Esophagus (tissue), 2 donors: ENCODE results near the gene UBQLN1. TPM values are rescaled to one million over a fixed set of nuclear protein-coding genes. Genes with fewer than 3 reads are reported as not detected.

Source experiments
- H3K27ac ChIP-seq, 2 donors: one replicate each; pipeline ENCODE4 v1.5.1; 2013; ENCODE audit warnings: low read depth in 2 of 2, mild to moderate bottlenecking in 2 of 2, inconsistent platforms in 1 of 2, low read length in 1 of 2, moderate library complexity in 1 of 2
- H3K27me3 ChIP-seq, 2 donors: one replicate each; pipeline ENCODE4 v1.6.1; 2013; ENCODE audit warnings: low read length in 2 of 2, control low read depth in 1 of 2, mild to moderate bottlenecking in 1 of 2; ENCODE audit not compliant: insufficient read depth in 2 of 2, control insufficient read depth in 1 of 2
- H3K36me3 ChIP-seq, 2 donors: one replicate each; pipeline ENCODE4 v1.6.1; 2013; ENCODE audit warnings: low read length in 1 of 2; ENCODE audit not compliant: control insufficient read depth in 2 of 2, insufficient read depth in 2 of 2
- H3K4me1 ChIP-seq, 2 donors: one replicate each; pipeline ENCODE4 v1.6.1; 2013; ENCODE audit warnings: low read length in 1 of 2; ENCODE audit not compliant: control insufficient read depth in 2 of 2, insufficient read depth in 2 of 2
- H3K4me3 ChIP-seq, 2 donors: one replicate each; pipeline ENCODE4 v1.5.1; 2013; ENCODE audit warnings: low read length in 2 of 2, mild to moderate bottlenecking in 2 of 2, low read depth in 1 of 2, moderate library complexity in 1 of 2
- H3K9me3 ChIP-seq, 2 donors: one replicate each; pipeline ENCODE4 v1.6.1; 2013; ENCODE audit warnings: mild to moderate bottlenecking in 2 of 2, low read depth in 1 of 2, low read length in 1 of 2, moderate library complexity in 1 of 2; ENCODE audit not compliant: control insufficient read depth in 2 of 2, insufficient read depth in 1 of 2
- WGBS, 2 donors: extraction: QIAGEN DNeasy Blood & Tissue Kit; methylation state at CpG; one replicate each; pipeline ENCODE4 v1.1.7; 2013; 5-methylcytosine and 5-hydroxymethylcytosine counted together
- polyA plus RNA-seq, 2 donors: library from polyadenylated mRNA; stranded (reverse); fragments of 200-250 nt; gene quantifications; one replicate each; pipeline ENCODE4 v1.2.3, GENCODE V29; 2013
- donor health status: healthy with polysubstance abuse.
- donor health status: Bipolar disorder and iron deficiency.

Gene UBQLN1
- polyA plus RNA-seq, 2 donors, result 26.1 to 35.8 TPM

- Histone ChIP-seq H3K4me3 (no peak overlapping the region), H3K27me3 (no peaks in the 10 kb centered on the region), H3K4me1 (no peaks in the 10 kb centered on the region), H3K9me3 (no peaks in the 10 kb centered on the region), H3K36me3 (no peaks in the 10 kb centered on the region), H3K27ac (no peak overlapping the region)
- 59 to 61% methylated on average over 4 of the region's 4 CpGs for WGBS, 2 donors
Measured at GRCh38 chr9:83698976-83699585, 8.7 kb downstream of the UBQLN1 start.

- Histone ChIP-seq H3K4me1 (no peaks in the 10 kb centered on the region), H3K27me3 (no peaks in the 10 kb centered on the region), H3K36me3 (no peaks in the 10 kb centered on the region), H3K9me3 (no peaks in the 10 kb centered on the region), H3K27ac (no peak overlapping the region), H3K4me3 (no peak overlapping the region)
- WGBS, 2 donors, result 76 to 83% methylated on average over 3 of the region's 3 CpGs
Measured at GRCh38 chr9:83691492-83691891, 16.3 kb downstream of the UBQLN1 start.

GRCh38 chr9:83688921-83689320, 18.8 kb downstream of the UBQLN1 start:
- Histone ChIP-seq H3K4me1 (no peaks in the 10 kb centered on the region), H3K27me3 (no peaks in the 10 kb centered on the region), H3K4me3 (no peak overlapping the region), H3K27ac (no peak overlapping the region), H3K9me3 (no peaks in the 10 kb centered on the region), H3K36me3 (no peaks in the 10 kb centered on the region)
- 86% methylated on average over 3 of the region's 3 CpGs for WGBS, 2 donors

- WGBS, 2 donors, result 87 to 89% methylated on average over 2 of the region's 2 CpGs
- H3K27me3 ChIP-seq, result no peaks in the 10 kb centered on the region
- no peaks in the 10 kb centered on the region for H3K4me1 ChIP-seq
- no peaks in the 10 kb centered on the region for H3K9me3 ChIP-seq
- H3K36me3 ChIP-seq, result peaks cover 2 to 3% of the 10 kb centered on the region in 2 donors
- H3K27ac ChIP-seq, result no peak overlapping the region
- H3K4me3 ChIP-seq, result no peak overlapping the region
Measured at GRCh38 chr9:83681490-83681889, 26.3 kb downstream of the UBQLN1 start.

GRCh38 chr9:83680233-83680632, 27.5 kb downstream of the UBQLN1 start:
- Histone ChIP-seq H3K27me3 (no peaks in the 10 kb centered on the region), H3K4me3 (no peak overlapping the region), H3K9me3 (no peaks in the 10 kb centered on the region), H3K4me1 (no peaks in the 10 kb centered on the region), H3K36me3 (peaks cover 2 to 3% of the 10 kb centered on the region in 2 donors), H3K27ac (no peak overlapping the region)
- WGBS, 2 donors, result 88 to 96% methylated on average over 1 of the region's 1 CpG

- WGBS, 2 donors, result 91 to 95% methylated on average over 3 of the region's 3 CpGs
Measured at GRCh38 chr9:83677596-83677995, 30.2 kb downstream of the UBQLN1 start.

GRCh38 chr9:83675466-83675865, 32.3 kb downstream of the UBQLN1 start:
- Histone ChIP-seq H3K27ac (no peak overlapping the region), H3K36me3 (peaks cover 2 to 6% of the 10 kb centered on the region in 2 donors), H3K9me3 (no peaks in the 10 kb centered on the region), H3K4me3 (no peak overlapping the region), H3K27me3 (no peaks in the 10 kb centered on the region), H3K4me1 (no peaks in the 10 kb centered on the region)
- WGBS, 2 donors, result 88 to 96% methylated on average over 1 of the region's 1 CpG

More at GRCh38 chr9:83677596-83677995, 30.2 kb downstream of the UBQLN1 start:
- Histone ChIP-seq H3K4me3 (no peak overlapping the region), H3K27me3 (no peaks in the 10 kb centered on the region), H3K9me3 (no peaks in the 10 kb centered on the region), H3K4me1 (no peaks in the 10 kb centered on the region), H3K27ac (no peak overlapping the region), H3K36me3 (peaks cover 2 to 6% of the 10 kb centered on the region in 2 donors)

GRCh38 chr9:83671451-83671850, 36.3 kb downstream of the UBQLN1 start:
- 43 to 53% methylated on average over 1 of the region's 1 CpG for WGBS, 2 donors
- Histone ChIP-seq H3K4me1 (no peaks in the 10 kb centered on the region), H3K36me3 (peaks cover 0 to 3% of the 10 kb centered on the region in 2 donors), H3K4me3 (no peak overlapping the region), H3K27ac (no peak overlapping the region), H3K9me3 (no peaks in the 10 kb centered on the region), H3K27me3 (no peaks in the 10 kb centered on the region)

- Histone ChIP-seq H3K27me3 (no peaks in the 10 kb centered on the region), H3K4me3 (no peak overlapping the region), H3K36me3 (peaks cover 0 to 3% of the 10 kb centered on the region in 2 donors), H3K27ac (no peak overlapping the region), H3K4me1 (no peaks in the 10 kb centered on the region), H3K9me3 (no peaks in the 10 kb centered on the region)
- WGBS, 2 donors, result 94 to 95% methylated on average over 5 of the region's 5 CpGs
Measured at GRCh38 chr9:83670381-83670780, 37.4 kb downstream of the UBQLN1 start.

GRCh38 chr9:83669067-83669466, 38.7 kb downstream of the UBQLN1 start:
- WGBS, 2 donors, result 95 to 100% methylated on average over 1 of the region's 1 CpG
- peaks cover 0 to 5% of the 10 kb centered on the region in 2 donors for H3K36me3 ChIP-seq
- no peaks in the 10 kb centered on the region for H3K27me3 ChIP-seq
- H3K4me1 ChIP-seq, result no peaks in the 10 kb centered on the region
- no peak overlapping the region for H3K27ac ChIP-seq
- no peaks in the 10 kb centered on the region for H3K9me3 ChIP-seq
- no peak overlapping the region for H3K4me3 ChIP-seq
